ENCODE results near the gene FOXP3. TPM values are rescaled to one million over a fixed set of nuclear protein-coding genes. Genes with fewer than 3 reads are reported as not detected.

FOXP3 gene
- total RNA-seq, 4 donors from 2014 or later = not detected

DNA sequence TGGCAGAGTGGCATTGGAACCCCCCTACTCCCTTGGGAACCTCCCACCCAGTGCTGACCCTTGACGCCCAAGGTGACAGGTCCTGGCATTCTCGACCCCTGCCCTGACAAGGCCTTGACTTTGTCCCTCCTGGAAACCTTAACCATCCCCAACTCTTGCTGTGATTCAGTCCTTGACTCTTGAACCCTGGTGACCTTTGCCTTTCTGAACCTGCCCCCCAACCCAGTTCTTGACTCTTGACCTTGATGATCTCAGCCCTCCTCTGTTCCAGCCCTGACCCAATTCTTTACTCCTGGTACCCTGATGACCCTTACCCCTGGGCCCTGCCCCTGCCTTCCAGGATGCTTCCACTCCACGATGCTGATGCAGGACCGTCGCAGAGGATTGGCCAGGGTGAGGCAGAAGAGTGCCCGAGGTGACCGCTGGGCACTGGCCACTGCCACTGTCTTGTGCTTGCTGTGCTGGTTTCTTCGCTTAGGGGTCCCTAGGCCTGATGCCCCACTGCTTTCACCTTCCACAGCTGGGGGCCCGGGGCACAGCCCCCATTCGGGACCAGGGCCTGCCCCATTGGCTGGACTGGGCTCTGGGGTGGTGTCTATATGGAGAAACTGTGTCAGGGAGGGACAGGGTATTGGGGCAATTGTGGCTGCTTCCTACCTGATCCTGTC is 33.0 kb downstream of the FOXP3 start:
- DNase-seq (ENCODE audit: low spot score) (no peak), ATAC-seq (ENCODE audit: low FRiP score) (no peak)
- TF ChIP-seq, protein P1, sequence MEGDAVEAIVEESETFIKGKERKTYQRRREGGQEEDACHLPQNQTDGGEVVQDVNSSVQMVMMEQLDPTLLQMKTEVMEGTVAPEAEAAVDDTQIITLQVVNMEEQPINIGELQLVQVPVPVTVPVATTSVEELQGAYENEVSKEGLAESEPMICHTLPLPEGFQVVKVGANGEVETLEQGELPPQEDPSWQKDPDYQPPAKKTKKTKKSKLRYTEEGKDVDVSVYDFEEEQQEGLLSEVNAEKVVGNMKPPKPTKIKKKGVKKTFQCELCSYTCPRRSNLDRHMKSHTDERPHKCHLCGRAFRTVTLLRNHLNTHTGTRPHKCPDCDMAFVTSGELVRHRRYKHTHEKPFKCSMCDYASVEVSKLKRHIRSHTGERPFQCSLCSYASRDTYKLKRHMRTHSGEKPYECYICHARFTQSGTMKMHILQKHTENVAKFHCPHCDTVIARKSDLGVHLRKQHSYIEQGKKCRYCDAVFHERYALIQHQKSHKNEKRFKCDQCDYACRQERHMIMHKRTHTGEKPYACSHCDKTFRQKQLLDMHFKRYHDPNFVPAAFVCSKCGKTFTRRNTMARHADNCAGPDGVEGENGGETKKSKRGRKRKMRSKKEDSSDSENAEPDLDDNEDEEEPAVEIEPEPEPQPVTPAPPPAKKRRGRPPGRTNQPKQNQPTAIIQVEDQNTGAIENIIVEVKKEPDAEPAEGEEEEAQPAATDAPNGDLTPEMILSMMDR (IDR thresholded peaks at IDR 0.05) = no peak

DNA sequence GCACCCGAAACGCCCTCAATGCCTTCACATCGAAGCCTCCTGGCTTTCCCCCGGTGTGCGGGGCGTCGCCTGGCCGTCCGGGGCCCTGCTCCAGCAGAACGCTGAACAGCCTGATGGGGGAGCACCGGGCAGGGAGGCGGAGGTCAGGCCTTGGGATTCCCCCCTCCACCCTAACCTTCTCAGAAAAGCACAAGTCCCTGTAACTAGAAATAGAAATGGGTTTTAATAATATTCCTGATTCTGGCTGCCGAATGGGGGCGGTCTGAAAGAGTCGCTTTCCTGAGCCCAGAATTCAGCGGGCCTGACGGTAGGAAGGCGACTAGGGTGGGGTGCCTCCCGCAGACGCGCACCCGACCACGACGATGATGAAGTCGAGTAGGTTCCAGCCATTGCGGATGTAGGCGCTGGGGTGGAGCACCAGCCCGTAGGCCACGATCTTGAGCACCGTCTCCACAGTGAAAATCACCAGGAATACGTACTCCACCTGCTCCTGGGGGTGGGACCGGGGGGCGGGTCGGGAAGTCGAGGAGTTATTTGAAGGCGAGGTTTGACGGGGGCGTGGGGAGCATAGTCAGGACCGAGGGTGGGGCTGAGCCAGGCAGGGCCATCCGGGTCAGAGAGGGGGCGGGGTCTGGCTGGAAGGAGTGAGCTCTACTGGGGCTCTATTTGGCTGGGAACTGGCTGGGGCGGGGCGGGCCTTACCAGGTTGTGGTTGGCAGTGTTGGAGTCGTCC is 33.8 kb downstream of the FOXP3 start:
- DNase-seq (ENCODE audit: low spot score) = peak; percentile 24
- TF ChIP-seq, protein P1 (IDR thresholded peaks at IDR 0.05) = no peak
- peak; percentile 55 for ATAC-seq (ENCODE audit: low FRiP score)

DNA sequence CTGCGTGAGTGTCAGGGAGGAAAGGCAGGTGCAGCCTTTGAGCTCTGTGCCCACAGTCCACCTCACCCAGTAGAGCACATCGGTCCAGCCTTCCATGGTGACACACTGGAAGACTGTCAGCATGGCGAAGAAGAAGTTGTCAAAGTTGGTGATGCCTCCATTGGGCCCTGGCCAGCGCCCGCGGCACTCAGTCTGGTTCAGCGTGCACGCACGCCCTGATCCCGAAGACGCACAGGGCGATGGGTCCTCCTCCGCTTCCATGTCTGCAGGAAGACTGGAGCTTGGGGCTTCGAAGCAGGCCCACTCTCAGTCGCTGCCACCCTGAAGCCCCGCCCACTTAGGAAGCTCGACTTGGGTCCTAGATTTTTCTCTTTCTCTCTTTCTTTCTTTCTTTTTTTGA is 36.3 kb downstream of the FOXP3 start:
- TF ChIP-seq, protein P1 (IDR thresholded peaks at IDR 0.05) = no peak
- ATAC-seq (ENCODE audit: low FRiP score) (no peak), DNase-seq (ENCODE audit: low spot score) (no peak)

DNA sequence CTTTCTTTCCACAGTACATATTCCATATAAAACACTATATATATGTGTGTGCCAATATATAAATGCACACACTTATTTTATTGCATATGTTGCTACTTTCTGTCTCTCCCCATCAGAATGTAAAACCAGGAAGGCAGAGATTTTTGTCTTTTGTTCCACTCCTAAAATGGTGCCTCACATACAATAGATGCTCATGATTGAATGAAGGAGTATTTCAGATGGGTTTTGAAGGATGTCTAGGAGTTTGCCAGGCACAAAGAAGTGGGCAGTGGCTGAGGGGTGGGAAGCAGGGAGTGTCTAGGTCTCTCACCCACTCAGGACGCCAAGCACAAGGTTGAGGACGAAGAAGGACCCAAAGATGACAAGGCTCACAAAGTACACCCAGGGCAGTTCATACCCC is 36.8 kb downstream of the FOXP3 start:
- TF ChIP-seq, protein P1 (IDR thresholded peaks at IDR 0.05) = no peak
- DNase-seq (ENCODE audit: low spot score) = no peak
- ATAC-seq (ENCODE audit: low FRiP score) = no peak

DNA sequence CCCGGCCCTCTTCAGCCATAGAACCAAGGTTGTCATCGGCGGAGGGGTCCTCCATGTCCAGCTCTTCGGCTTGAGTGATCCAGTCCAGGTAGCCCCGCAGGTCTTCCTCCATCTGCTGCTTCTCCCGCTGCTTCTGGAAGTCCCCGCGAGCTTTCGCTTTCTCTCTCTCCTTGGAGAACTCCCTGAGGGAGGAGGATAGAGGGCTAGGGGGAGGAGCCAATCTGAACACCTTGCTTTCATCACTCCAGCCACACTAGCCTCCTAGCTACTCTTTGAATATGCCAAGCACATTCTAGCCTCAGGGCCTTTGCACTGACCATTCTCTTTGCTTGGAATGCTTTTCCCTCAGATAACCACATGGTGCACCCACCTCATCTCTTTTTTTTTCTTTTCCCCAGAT is 37.6 kb downstream of the FOXP3 start:
- TF ChIP-seq, protein P1 (IDR thresholded peaks at IDR 0.05) = no peak
- DNase-seq (ENCODE audit: low spot score) = no peak
- ATAC-seq (ENCODE audit: low FRiP score) = no peak

DNA sequence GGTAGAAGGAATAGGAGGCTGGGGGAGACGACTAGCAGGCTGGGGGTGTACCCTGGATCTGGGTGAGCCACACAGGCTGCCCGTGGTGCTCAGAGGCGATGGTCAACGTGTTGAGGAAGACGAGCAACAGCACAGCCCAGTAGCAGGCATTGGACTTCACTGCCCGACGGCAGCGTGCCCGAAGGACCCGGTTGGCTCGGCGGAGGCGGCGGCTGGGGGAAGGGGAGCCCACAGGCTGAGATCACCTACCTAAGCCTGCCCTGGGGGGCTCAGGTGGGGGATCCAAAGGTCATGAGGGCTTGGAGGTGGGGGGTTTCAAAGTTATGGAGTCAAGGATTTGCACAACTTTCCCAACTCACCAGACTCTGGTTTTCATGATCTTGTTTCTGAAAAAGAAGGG is 38.7 kb downstream of the FOXP3 start:
- TF ChIP-seq, protein P1 (IDR thresholded peaks at IDR 0.05) = no peak
- no peak for ATAC-seq (ENCODE audit: low FRiP score)
- no peak for DNase-seq (ENCODE audit: low spot score)

DNA sequence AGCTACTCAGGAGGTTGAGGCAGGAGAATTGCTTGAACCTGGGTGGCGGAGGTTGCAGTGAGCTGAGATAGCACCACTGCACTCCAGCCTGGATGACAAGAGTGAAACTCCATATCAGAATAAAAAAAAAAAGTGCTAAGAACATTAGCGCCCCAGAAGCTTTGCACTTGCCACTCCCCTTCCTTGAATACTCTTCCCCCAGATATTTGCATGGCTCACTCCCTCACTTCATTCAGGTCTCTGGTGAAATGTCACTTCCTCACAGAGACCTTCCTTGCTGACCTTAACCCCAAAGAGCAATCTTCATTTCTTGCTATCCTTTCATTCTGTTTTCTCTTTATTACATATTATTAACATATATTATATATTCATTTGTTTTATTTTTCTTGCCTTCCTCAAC is 42.6 kb downstream of the FOXP3 start:
- TF ChIP-seq, protein P1 (IDR thresholded peaks at IDR 0.05) = no peak
- no peak for ATAC-seq (ENCODE audit: low FRiP score)
- DNase-seq (ENCODE audit: low spot score) = no peak
